Measurements from ENCODE around the gene TMEM63A. TPM values are rescaled to one million over a fixed set of nuclear protein-coding genes. Genes with fewer than 3 reads are reported as not detected.

TMEM63A gene
- total and polyA plus RNA-seq, 2 of the 13 experiments (the other 11 are each of a cell fraction or from before 2014, with no cell fraction given): 23.9 to 53.3 TPM

DNA sequence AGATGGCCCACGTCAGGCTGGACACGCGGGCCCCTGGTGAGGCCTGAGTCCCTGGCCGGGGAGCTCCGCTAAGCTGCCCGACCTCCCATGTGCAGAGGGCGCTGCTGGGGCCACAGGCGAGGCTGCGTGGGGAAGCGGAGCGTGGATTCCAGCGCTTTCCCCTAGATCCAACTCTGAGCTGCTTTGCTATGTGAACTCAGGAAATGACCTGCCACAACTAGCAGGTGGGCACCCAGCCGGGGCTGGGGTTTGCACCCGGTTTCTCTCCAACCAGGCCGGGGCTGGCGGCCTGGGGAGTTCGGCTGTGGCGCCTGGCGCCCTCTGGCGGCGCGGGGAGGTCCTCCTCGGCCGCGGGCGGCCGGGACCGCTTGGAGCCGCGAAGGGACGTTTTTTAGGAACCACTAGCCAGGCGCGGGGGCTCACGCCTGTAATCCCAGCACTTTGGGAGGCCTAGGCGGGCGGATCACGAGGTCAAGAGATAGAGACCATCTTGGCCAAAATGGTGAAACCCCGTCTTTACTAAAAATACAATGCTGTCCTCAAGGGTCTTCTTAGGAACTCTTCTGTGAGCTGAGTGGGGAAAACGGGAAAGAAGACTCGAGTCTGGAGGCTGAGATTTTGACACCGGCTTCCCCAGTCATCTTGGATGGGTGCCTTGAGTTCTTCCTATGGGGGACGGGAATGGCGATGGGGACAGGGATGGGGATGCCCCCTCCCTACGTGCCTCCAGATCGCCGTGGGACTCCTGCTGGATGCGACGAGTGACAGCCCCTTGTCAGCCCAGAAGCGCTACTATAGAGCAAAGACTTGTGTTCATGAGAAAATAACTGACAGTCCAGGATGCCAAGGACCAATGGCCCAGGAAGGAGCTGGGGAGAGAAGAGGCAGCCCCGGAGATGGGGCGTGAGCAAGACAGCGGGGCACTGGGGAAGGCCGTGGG lies 29.3 kb upstream of the TMEM63A start (continued):
- TF ChIP-seq STAG1 (CRISPR knock-in tag; IDR thresholded peaks at IDR 0.05): peak; percentile 86
- TF ChIP-seq ZKSCAN5 (CRISPR knock-in tag; IDR thresholded peaks at IDR 0.05): no peak
- TF ChIP-seq, protein P1, sequence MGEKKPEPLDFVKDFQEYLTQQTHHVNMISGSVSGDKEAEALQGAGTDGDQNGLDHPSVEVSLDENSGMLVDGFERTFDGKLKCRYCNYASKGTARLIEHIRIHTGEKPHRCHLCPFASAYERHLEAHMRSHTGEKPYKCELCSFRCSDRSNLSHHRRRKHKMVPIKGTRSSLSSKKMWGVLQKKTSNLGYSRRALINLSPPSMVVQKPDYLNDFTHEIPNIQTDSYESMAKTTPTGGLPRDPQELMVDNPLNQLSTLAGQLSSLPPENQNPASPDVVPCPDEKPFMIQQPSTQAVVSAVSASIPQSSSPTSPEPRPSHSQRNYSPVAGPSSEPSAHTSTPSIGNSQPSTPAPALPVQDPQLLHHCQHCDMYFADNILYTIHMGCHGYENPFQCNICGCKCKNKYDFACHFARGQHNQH (CRISPR knock-in tag; IDR thresholded peaks at IDR 0.05): 0 out of 2 replicates have a peak, but pooled peaks have one; percentile 16
- TF ChIP-seq ZNF136 (CRISPR knock-in tag; IDR thresholded peaks at IDR 0.05; ENCODE audit: low read depth): no peak
- TF ChIP-seq SSRP1 (CRISPR knock-in tag; IDR thresholded peaks at IDR 0.05): no peak
- no peak for TF ChIP-seq ZNF253 (CRISPR knock-in tag; IDR thresholded peaks at IDR 0.05; ENCODE audit: borderline replicate concordance)
- no peak for TF ChIP-seq ZBED4 (CRISPR knock-in tag; IDR thresholded peaks at IDR 0.05; ENCODE audit: borderline replicate concordance)
- TF ChIP-seq SAFB2 (CRISPR knock-in tag; IDR thresholded peaks at IDR 0.05; ENCODE audit: borderline replicate concordance, low read depth): no peak
- TF ChIP-seq SP5 (CRISPR knock-in tag; IDR thresholded peaks at IDR 0.05; ENCODE audit: borderline replicate concordance, low read depth): no peak
- TF ChIP-seq ISL2 (CRISPR knock-in tag; IDR thresholded peaks at IDR 0.05): 0 out of 2 replicates have a peak, but pooled peaks have one; percentile 35
- TF ChIP-seq ZNF333 (CRISPR knock-in tag; IDR thresholded peaks at IDR 0.05; ENCODE audit: borderline replicate concordance): 0 out of 2 replicates have a peak, but pooled peaks have one; percentile 39
- peak; percentile 95 for TF ChIP-seq RAD21 (CRISPR knock-in tag; IDR thresholded peaks at IDR 0.05)
- TF ChIP-seq ZBTB33 (CRISPR knock-in tag; IDR thresholded peaks at IDR 0.05): peak; percentile 98
- no peak for TF ChIP-seq SRY (CRISPR knock-in tag; IDR thresholded peaks at IDR 0.05)
- no peak for TF ChIP-seq ZNF329 (CRISPR knock-in tag; IDR thresholded peaks at IDR 0.05; ENCODE audit: low read depth)
- no peak for TF ChIP-seq PHB2 (IDR thresholded peaks at IDR 0.05; ENCODE audit: partially characterized antibody)
- TF ChIP-seq HOXA5 (CRISPR knock-in tag; IDR thresholded peaks at IDR 0.05): 0 out of 2 replicates have a peak, but pooled peaks have one; percentile 35
- TF ChIP-seq TGIF2 (CRISPR knock-in tag; IDR thresholded peaks at IDR 0.05): no peak
- no peak for TF ChIP-seq CBX5 (CRISPR knock-in tag; IDR thresholded peaks at IDR 0.05; ENCODE audit: borderline replicate concordance)
- no peak; the same call in 1 of the 2 replicates for TF ChIP-seq ZNF232 (CRISPR knock-in tag; IDR thresholded peaks at IDR 0.05; ENCODE audit: borderline replicate concordance)
- TF ChIP-seq GABPB1 (CRISPR knock-in tag; IDR thresholded peaks at IDR 0.05): peak; percentile 59; the same call in 1 of the 2 replicates
- TF ChIP-seq ETV6 (CRISPR knock-in tag; conservative IDR thresholded peaks at IDR 0.05): no peak

Measured in HepG2 (cell line).